ENCODE data around the gene TMEM119. TPM values are rescaled to one million over a fixed set of nuclear protein-coding genes. Genes with fewer than 3 reads are reported as not detected.
"Not testable (repeated sequence)": the region's sequence is repeated elsewhere in the genome, so short reads cannot be mapped to it uniquely, and the experiment has no call there.

Gene TMEM119
- total RNA-seq, 1 donor: 83.3 TPM

GRCh38 chr12:108577458-108577857, 20.4 kb downstream of the TMEM119 start:
- DNase-seq (ENCODE audit: low read depth): no peak
- TF ChIP-seq, protein P1, sequence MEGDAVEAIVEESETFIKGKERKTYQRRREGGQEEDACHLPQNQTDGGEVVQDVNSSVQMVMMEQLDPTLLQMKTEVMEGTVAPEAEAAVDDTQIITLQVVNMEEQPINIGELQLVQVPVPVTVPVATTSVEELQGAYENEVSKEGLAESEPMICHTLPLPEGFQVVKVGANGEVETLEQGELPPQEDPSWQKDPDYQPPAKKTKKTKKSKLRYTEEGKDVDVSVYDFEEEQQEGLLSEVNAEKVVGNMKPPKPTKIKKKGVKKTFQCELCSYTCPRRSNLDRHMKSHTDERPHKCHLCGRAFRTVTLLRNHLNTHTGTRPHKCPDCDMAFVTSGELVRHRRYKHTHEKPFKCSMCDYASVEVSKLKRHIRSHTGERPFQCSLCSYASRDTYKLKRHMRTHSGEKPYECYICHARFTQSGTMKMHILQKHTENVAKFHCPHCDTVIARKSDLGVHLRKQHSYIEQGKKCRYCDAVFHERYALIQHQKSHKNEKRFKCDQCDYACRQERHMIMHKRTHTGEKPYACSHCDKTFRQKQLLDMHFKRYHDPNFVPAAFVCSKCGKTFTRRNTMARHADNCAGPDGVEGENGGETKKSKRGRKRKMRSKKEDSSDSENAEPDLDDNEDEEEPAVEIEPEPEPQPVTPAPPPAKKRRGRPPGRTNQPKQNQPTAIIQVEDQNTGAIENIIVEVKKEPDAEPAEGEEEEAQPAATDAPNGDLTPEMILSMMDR (IDR thresholded peaks at IDR 0.05; ENCODE audit: insufficient read depth, low read depth, low read length): no peak
- no peak overlapping the region for H3K4me3 ChIP-seq (ENCODE audit: low read depth, low read length)

- no peak overlapping the region for H3K4me3 ChIP-seq (ENCODE audit: low read depth, low read length)
- no peak for DNase-seq (ENCODE audit: low read depth)
- TF ChIP-seq, protein P1 (IDR thresholded peaks at IDR 0.05; ENCODE audit: insufficient read depth, low read depth, low read length): no peak
These were observed 21.1 kb downstream of the TMEM119 start for GRCh38 chr12:108576660-108577234.

GRCh38 chr12:108575199-108575912, 22.5 kb downstream of the TMEM119 start:
- TF ChIP-seq, protein P1 (IDR thresholded peaks at IDR 0.05; ENCODE audit: insufficient read depth, low read depth, low read length): no peak
- no peak overlapping the region for H3K4me3 ChIP-seq (ENCODE audit: low read depth, low read length)
- no peak for DNase-seq (ENCODE audit: low read depth)

DNA sequence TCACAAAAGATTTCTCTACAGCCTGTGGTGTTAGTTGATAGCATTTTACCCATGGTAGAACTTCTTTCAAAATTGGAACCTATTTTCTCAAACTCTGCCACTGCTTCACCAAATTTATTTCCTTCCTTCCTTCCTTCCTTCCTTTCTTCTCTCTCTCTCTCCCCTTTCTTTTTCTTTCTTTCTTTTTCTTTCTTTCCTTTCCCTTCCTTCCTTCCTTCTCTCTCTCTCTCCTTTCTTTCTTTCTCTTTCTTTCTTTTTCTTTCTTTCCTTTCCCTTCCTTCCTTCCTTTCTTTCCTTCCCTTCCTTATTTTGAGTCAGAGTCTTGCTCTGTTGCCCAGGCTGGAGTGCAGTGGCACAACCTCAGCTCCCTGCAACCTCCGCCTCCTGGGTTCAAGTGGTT, 23.6 kb downstream of the TMEM119 start:
- not testable (repeated sequence) for H3K4me3 ChIP-seq (ENCODE audit: low read depth, low read length); DNase-seq (ENCODE audit: low read depth)

GRCh38 chr12:108573317-108573716, 24.6 kb downstream of the TMEM119 start:
- no peak overlapping the region for H3K4me3 ChIP-seq (ENCODE audit: low read depth, low read length)
- TF ChIP-seq, protein P1 (IDR thresholded peaks at IDR 0.05; ENCODE audit: insufficient read depth, low read depth, low read length): no peak
- DNase-seq (ENCODE audit: low read depth): peak; percentile 46

GRCh38 chr12:108572166-108572790, 25.6 kb downstream of the TMEM119 start:
- TF ChIP-seq, protein P1 (IDR thresholded peaks at IDR 0.05; ENCODE audit: insufficient read depth, low read depth, low read length): no peak
- H3K4me3 ChIP-seq (ENCODE audit: low read depth, low read length): no peak overlapping the region
- peak; percentile 46 for DNase-seq (ENCODE audit: low read depth)

GRCh38 chr12:108571609-108572165, 26.2 kb downstream of the TMEM119 start:
- TF ChIP-seq, protein P1 (IDR thresholded peaks at IDR 0.05; ENCODE audit: insufficient read depth, low read depth, low read length): no peak
- DNase-seq (ENCODE audit: low read depth): no peak

More at GRCh38 chr12:108571609-108572165, 26.2 kb downstream of the TMEM119 start:
- H3K4me3 ChIP-seq (ENCODE audit: low read depth, low read length): no peak overlapping the region
